Epidermal melanocyte (primary cell): ENCODE results near the gene SERF1A.
"Not testable (repeated sequence)": the region's sequence is repeated elsewhere in the genome, so short reads cannot be mapped to it uniquely, and the experiment has no call there.

ENCODE experiments used
- DNase-seq: peaks from one replicate; pipeline ENCODE4 v3.0.0; 2011; ENCODE audit warnings: low spot score; ENCODE audit not compliant: insufficient read length

The SERF1A gene

GRCh38 chr5:70900533-70901271 lies at the start of gene SERF1A:
Gene SERF1A (plus strand): TSS chr5:70900669. CDS start chr5:70900870, 201 bp downstream.
- DNase-seq, result not testable (repeated sequence)

GRCh38 chr5:70866778-70867177 lies 33.7 kb upstream of the SERF1A start:
- DNase-seq, result not testable (repeated sequence)

GRCh38 chr5:70870626-70871025 lies 29.8 kb upstream of the SERF1A start:
- DNase-seq, result not testable (repeated sequence)

- DNase-seq, result not testable (repeated sequence)
Observed at GRCh38 chr5:70896076-70896475, 4.4 kb upstream of the SERF1A start.

- DNase-seq, result not testable (repeated sequence)
Observed at GRCh38 chr5:70901272-70901571, 753 bp downstream of the SERF1A start.

GRCh38 chr5:70906624-70907023 lies 6.2 kb downstream of the SERF1A start:
- not testable (repeated sequence) for DNase-seq

GRCh38 chr5:70916829-70917228 lies 16.4 kb downstream of the SERF1A start:
- not testable (repeated sequence) for DNase-seq

- not testable (repeated sequence) for DNase-seq
Observed at GRCh38 chr5:70925211-70925562, 24.7 kb downstream of the SERF1A start.

- DNase-seq, result not testable (repeated sequence)
Observed at GRCh38 chr5:70931709-70932368, 31.4 kb downstream of the SERF1A start.

GRCh38 chr5:70932560-70932959 lies 32.1 kb downstream of the SERF1A start:
- not testable (repeated sequence) for DNase-seq

- DNase-seq, result not testable (repeated sequence)
Observed at GRCh38 chr5:70953068-70953467, 52.6 kb downstream of the SERF1A start.
